Erythroblast (primary cell): ENCODE data around the gene CC2D1A.

ENCODE experiments used
- DNase-seq, 2 experiments: peaks; one replicate each; lab custom pipeline; 2025; lab: John Stamatoyannopoulos, UW
- GATA1 ChIP-seq: IDR thresholded peaks from 2 replicates; pipeline ENCODE4 v1.6.1; 2011; ENCODE audit warnings: low read depth, mild to moderate bottlenecking, control low read depth, low read length, moderate library complexity
- POLR2A ChIP-seq: IDR thresholded peaks from 2 replicates; pipeline ENCODE4 v1.6.1; 2011; ENCODE audit warnings: mild to moderate bottlenecking, low read length

Gene CC2D1A

GRCh38 chr19:13929340-13929739 is 23.3 kb downstream of the CC2D1A start:
- no peak for DNase-seq
- TF ChIP-seq GATA1: no peak
- TF ChIP-seq POLR2A: no peak

DNA sequence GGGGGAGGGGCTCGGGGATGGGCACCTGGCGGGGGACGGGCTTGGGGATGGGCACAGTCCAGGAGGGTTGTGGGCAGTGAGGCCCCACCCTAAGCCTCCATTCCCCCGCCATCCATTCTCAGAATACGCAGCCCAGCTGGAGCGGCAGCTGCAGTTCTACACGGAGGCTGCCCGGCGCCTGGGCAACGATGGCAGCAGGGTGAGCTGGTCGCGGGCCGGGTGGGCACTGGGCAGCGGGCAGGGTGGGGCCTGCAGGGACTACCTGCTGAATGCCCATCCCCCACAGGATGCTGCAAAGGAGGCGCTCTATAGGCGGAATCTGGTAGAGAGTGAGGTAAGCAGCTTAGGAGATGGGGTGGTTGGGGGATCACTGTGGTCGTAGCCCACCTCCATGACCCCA is 24.0 kb downstream of the CC2D1A start:
- DNase-seq: no peak
- TF ChIP-seq POLR2A: no peak
- TF ChIP-seq GATA1: no peak

DNA sequence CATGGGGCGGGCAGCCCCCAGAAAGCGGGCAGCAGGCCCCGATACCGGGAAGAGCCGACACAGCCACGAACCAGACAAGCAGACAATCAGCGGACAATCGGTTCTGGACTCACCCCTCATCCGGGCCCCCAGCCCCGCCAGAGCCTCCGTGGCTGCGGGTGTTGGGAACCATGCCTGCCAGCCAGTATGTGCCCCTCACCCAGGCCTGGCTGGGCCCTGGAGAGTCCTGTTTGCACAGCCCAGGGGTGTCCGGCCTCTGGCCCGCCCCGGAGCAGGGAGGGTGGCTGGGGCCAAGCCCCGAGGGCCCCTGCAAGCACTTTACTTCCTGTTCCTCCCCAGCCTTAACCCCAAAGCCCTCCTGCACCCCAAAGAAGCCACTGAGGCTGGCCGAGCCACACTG is 24.4 kb downstream of the CC2D1A start:
- TF ChIP-seq POLR2A (no peak), GATA1 (no peak)
- DNase-seq: no peak

DNA sequence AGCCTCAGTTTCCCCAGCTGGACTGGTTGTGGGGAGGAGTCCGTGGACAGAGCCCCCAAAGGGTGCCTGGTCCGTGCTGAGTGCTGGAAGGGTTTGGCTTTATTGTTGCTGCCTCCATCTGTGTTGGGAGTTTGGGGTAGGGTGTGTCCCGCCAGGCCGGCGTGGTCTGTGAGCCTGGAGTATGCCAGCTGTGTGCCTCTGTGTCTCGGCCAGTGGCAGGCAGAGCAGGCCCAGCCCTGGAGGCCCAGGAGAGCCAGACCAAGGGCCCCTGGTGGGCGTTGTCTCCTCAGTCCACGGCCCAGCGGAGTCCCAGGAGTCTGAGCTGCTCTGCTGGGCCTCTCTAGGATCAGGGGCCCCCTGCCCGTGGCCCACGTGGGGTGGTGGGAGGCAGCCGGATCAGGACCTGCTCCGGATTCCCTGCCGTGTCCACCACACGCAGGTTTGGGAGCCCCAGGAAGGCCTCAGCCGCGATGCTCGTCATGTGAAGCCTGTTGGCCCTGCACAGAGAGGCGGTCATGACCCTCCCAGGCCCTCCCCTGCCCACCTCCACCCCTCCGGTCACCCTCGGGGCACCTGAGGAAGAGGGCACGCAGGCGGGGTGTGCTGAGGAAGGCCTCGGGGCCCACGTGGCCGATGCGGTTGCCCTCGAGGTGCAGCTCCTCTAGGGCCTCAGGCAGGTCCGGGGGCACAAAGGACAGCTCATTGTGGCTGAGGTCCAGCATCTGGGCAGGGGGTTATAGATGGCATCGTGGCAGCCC is 25.6 kb downstream of the CC2D1A start:
- no peak for TF ChIP-seq POLR2A
- no peak for TF ChIP-seq GATA1
- no peak for DNase-seq

- no peak for TF ChIP-seq POLR2A
Observed at GRCh38 chr19:13932149-13932637, 26.2 kb downstream of the CC2D1A start.

GRCh38 chr19:13932911-13933393 is 27.0 kb downstream of the CC2D1A start:
- no peak for TF ChIP-seq POLR2A
- TF ChIP-seq GATA1: no peak
- DNase-seq: no peak

More at GRCh38 chr19:13932149-13932637, 26.2 kb downstream of the CC2D1A start:
- no peak for DNase-seq

DNA sequence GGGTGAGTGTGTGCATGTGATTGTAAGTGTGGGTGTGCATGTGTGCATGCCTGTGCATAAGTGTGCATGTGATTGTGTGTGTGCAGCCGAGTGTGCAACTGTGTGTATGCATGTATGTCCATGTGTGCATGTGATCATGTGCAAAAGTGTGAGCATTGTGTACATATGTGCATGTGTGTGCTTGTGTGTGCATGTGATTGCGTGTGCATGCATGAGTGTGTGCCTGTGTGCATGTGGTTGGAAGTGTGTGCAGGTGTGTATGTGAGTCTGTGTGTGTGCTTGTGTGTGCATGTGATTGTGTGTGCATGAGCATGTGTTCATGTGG is 28.7 kb downstream of the CC2D1A start:
- TF ChIP-seq POLR2A: no peak
- TF ChIP-seq GATA1: no peak
- no peak for DNase-seq

GRCh38 chr19:13935765-13936510 is 29.9 kb downstream of the CC2D1A start:
- no peak for DNase-seq
- TF ChIP-seq GATA1 (no peak), POLR2A (no peak)

DNA sequence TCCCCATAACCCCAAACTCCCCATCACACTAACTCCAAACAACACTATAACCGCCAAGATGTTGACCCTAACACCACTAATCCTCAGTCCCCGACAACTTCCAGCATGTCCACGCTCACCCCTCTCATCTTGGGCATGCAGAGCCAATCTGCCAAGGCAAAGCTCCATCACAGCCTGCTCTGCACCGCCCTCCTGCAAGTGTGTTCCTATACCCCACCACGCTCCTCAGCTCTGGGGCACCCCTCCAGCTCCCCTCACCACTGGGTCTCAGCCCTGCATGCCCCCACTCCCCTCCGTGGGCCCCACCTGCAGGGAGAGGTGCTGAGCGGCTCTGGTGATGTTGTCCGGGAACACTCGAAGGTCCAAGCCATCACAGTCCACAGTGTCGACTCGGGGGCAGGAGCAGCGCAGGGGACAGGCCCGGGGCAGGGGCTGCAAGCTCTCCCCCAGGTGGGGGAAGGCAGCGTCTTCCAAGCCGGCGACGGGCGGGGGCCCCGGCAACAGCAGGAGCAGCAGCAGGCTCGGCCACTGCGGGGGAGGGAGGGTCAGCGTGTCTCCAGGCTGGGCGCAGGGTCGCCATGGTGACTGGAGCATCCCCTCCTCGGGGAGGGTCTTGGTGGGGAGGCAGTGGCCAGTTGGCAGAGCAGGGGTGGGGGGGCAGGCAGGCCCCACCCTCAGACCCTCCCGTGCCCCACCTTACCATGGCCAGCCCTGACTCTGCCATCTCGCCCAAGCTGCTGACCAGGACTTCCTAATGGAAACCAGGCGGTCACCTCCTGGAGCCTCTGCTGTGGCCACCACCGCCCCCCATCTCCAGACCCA is 31.7 kb downstream of the CC2D1A start:
- TF ChIP-seq POLR2A (no peak), GATA1 (no peak)
- DNase-seq: no peak

DNA sequence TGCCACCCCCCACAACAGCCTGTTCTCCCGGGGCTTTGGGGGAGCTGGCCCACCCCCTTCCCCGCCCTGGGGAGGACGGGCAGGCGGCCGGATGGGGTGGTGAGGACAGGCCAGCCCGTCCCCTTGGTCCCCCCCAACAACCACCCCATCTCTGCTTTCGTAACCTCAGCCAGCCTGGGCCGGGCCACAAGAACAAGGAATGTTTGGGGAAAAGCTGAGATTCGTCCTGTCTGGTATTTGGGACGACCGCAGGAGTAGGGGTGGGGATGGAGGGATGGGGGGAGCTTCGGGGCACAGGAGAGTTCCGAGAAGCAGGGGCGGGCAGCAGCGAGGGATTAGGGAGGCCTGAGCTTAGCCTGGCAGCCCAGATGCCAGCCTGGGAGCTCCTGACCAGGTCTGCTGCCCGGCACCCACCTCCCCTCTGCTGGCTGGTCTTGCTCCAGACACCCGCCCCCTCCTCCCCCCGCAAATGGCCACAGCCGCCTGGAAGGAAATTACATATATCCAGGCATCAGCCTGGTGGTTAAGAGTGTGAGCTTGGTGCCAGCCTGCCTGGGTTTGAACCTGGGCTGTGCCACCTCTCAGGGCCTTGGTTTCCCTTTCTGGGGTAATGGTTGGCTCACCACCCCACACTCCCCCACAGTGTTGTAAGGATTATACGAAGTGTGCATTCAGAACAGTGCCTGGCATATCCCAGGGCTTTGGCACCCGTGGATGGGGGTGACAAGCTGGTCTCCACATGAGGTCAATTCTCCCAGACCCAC is 32.5 kb downstream of the CC2D1A start, which contains the start of gene PODNL1:
TSS of gene PODNL1 (minus strand) at position 117 of the 764 bp plus-strand sequence. CDS start 236 bp downstream, outside the sequence.
- no peak for DNase-seq
- no peak for TF ChIP-seq GATA1
- no peak for TF ChIP-seq POLR2A

DNA sequence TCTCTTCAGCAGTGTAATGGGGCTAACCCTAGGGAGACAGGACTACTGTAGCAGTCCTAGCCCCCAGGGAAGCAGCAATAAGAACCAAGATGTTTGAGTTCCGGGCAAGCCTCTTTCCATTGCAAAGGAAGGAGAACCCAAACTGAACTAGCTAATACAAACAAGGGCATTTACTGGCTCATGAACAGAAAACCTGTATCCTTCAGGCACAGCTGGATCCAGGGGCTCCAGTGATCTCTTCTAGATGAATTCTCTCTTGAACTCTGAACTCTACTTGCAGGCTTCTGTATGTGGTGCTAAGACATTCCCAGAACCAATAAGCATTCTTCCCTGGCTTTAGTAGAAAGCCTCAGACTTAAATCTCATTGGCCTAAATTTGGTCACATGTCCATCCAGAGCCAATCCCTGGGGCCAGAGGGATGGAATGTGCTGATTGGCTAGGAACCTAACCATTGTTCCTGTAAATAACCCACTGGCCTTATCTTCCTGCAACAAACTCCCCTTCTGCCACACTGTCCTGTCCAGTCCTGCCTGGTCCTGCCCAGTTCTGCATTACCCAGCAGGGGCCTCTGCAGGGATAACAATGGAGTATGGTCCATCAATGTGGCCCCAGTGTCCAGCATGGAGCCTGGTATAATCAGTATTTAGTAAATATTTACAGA is 36.2 kb downstream of the CC2D1A start:
- peak in 1 of 2 experiments; percentile 27 for DNase-seq
- TF ChIP-seq POLR2A (no peak), GATA1 (no peak)

DNA sequence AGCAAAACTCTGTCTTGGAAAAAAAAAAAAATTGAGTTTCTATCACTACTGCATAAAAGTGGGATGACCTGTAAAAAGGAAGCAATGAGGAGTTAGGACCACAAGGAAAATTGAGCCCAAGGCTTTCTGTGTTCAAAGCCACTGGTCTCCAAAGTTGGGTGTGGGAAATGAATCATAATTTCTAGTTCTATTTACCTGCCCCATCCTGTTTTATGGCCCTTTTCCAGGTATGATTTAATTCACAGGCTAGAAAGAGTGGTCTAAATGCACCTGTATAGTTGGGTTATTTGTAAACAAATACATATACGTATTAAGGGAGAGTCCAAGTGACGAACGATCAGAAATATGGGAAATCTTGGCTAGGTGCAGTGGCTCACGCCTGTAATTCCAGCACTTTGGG is 40.4 kb downstream of the CC2D1A start:
- TF ChIP-seq GATA1 (no peak), POLR2A (no peak)
- DNase-seq: no peak

GRCh38 chr19:13951043-13951442 is 45.0 kb downstream of the CC2D1A start:
- TF ChIP-seq POLR2A (no peak), GATA1 (no peak)
- no peak for DNase-seq
